GM23248 (cell line): ENCODE data around the gene SLC39A1. TPM values are rescaled to one million over a fixed set of nuclear protein-coding genes. Genes with fewer than 3 reads are reported as not detected.

Experiments used
- DNase-seq: peaks from one replicate; pipeline ENCODE4 v3.0.0-alpha.2; 2015
- H2AFZ ChIP-seq: fragments of 200-600 bp; sonication (generic); 2 replicates; pipeline ENCODE4 v1.6.1; 2016; ENCODE audit warnings: antibody characterized with exemption
- H3F3A ChIP-seq: fragments of 200-600 bp; sonication (generic); 2 replicates; pipeline ENCODE4 v1.6.1; 2016; ENCODE audit warnings: mild to moderate bottlenecking, antibody characterized with exemption, mixed run types; ENCODE audit not compliant: insufficient read depth
- H3K27ac ChIP-seq: fragments of 200-600 bp; sonication (generic); 2 replicates; pipeline ENCODE4 v1.5.1; 2016; ENCODE audit warnings: mild to moderate bottlenecking
- H3K27me3 ChIP-seq: fragments of 200-600 bp; sonication (generic); replicated peaks from 2 replicates; pipeline ENCODE4 v1.6.1; 2016; ENCODE audit warnings: mild to moderate bottlenecking; ENCODE audit not compliant: insufficient read depth
- H3K36me3 ChIP-seq: fragments of 200-600 bp; sonication (generic); 2 replicates; pipeline ENCODE4 v1.6.1; 2016; ENCODE audit warnings: low read depth, mild to moderate bottlenecking
- H3K4me1 ChIP-seq: fragments of 200-600 bp; sonication (generic); 2 replicates; pipeline ENCODE4 v1.6.1; 2016; ENCODE audit warnings: mild to moderate bottlenecking; ENCODE audit not compliant: insufficient read depth
- H3K4me2 ChIP-seq: fragments of 200-600 bp; sonication (generic); one replicate; pipeline ENCODE4 v1.6.1; 2016; ENCODE audit warnings: mild to moderate bottlenecking; ENCODE audit not compliant: unreplicated experiment
- H3K4me3 ChIP-seq: fragments of 200-600 bp; sonication (generic); 2 replicates; pipeline ENCODE4 v1.5.1; 2016; ENCODE audit warnings: mild to moderate bottlenecking
- H3K79me2 ChIP-seq: fragments of 200-600 bp; sonication (generic); 2 replicates; pipeline ENCODE4 v1.6.1; 2016; ENCODE audit warnings: mild to moderate bottlenecking; ENCODE audit not compliant: insufficient read depth
- H3K9ac ChIP-seq: fragments of 200-600 bp; sonication (generic); 2 replicates; pipeline ENCODE4 v1.6.1; 2016; ENCODE audit warnings: mild to moderate bottlenecking
- H3K9me2 ChIP-seq: fragments of 200-600 bp; sonication (generic); 2 replicates; pipeline ENCODE4 v1.6.1; 2016; ENCODE audit warnings: mixed run types, mild to moderate bottlenecking, moderate library complexity; ENCODE audit not compliant: insufficient read depth
- H3K9me3 ChIP-seq: fragments of 200-600 bp; sonication (generic); one replicate; pipeline ENCODE4 v1.6.1; 2017; ENCODE audit warnings: low read depth
- H4K20me1 ChIP-seq: fragments of 200-600 bp; sonication (generic); 2 replicates; pipeline ENCODE4 v1.6.0; 2016; ENCODE audit not compliant: insufficient read depth
- EZH2 ChIP-seq: fragments of 200-600 bp; sonication (generic); IDR thresholded peaks from 2 replicates; pipeline ENCODE4 v1.6.1; 2018; ENCODE audit warnings: antibody characterized with exemption, mild to moderate bottlenecking; ENCODE audit not compliant: insufficient read depth, poor library complexity, severe bottlenecking
- EZH2phosphoT487 ChIP-seq: fragments of 200-600 bp; sonication (generic); IDR thresholded peaks from 2 replicates; pipeline ENCODE4 v1.6.1; 2018; ENCODE audit warnings: antibody characterized with exemption, moderate library complexity, mild to moderate bottlenecking, low read depth; ENCODE audit not compliant: insufficient read depth
- WGBS, 2 experiments: methylation state at CpG; one replicate each; pipeline ENCODE4 v1.1.6; 2015 to 2017; ENCODE audit warnings: low lambda C conversion rate in 2 of 2, low coverage in 1 of 2; ENCODE audit errors: missing lambda C conversion rate in 2 of 2; 5-methylcytosine and 5-hydroxymethylcytosine counted together
- in situ Hi-C: fragments of 300-500 bp; cut with MboI; formaldehyde crosslinking; loops from 2 replicates; pipeline ENCODE4 v1.15.0; 2020
- polyA plus RNA-seq: library from polyadenylated mRNA; unstranded; fragments of >200 nt; fragmentation: Nextera tagmentation; extraction: Ambion mirVana; gene quantifications from 2 replicates; pipeline ENCODE4 v1.2.1, GENCODE V29; 2016
- total RNA-seq: library from RNA; depleted of rRNA; stranded (reverse); fragments of >200 nt; shearing (Covaris generic); gene quantifications from 2 replicates; pipeline ENCODE4 v1.2.3, GENCODE V29; 2014

The SLC39A1 gene
- total and polyA plus RNA-seq, 2 experiments from 2014 or later: 91.9 to 120 TPM

DNA sequence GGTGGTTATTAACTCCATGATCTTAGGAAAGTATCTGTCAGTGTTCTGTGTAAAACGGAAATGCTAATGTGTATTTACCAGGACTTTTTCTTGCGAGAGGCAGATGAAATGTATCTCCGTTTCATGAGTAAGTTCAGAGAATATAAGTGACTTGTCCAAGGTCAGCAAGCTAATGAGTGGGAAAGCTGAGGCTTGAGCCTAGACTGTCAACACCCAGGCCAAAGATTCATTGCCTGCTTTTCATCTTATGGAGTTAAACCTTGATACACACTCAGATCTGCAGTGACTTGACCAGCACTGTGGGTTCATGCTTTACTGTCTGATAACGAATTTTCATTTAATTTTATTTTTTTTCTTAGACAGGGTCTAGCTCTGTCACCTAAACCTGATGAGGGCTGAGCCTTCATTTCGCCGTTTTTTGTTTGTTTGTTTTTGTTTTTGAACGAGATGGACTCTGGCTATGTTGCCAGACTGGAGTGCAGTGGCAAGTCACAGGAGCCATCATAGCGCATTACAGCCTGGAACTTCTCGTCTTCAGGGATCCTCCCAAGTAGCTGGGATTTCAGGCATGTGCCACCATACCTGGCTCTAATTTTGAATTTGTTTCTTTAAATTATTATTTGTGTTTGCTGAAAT lies 15.1 kb upstream of the SLC39A1 start:
- peaks cover 45% of the 10 kb centered on the region for H3F3A ChIP-seq
- in situ Hi-C loops: no loop called here
- no peak for TF ChIP-seq EZH2phosphoT487
- no peak for TF ChIP-seq EZH2
- peak overlapping the region; percentile 95 for H3K4me2 ChIP-seq
- peak overlapping the region; percentile 92 for H3K9ac ChIP-seq
- peak overlapping the region; percentile 74 for H3K27ac ChIP-seq
- peak overlapping the region; percentile 90 for H2AFZ ChIP-seq
- WGBS, 2 experiments: 49 to 52% methylated on average over 9 of the region's 9 CpGs
- H3K36me3 ChIP-seq: peaks cover 32% of the 10 kb centered on the region
- H3K27me3 ChIP-seq: no peaks in the 10 kb centered on the region
- H3K79me2 ChIP-seq: peaks cover 51% of the 10 kb centered on the region
- peaks cover 17% of the 10 kb centered on the region for H3K4me1 ChIP-seq
- no peak for DNase-seq
- H3K9me3 ChIP-seq: no peaks in the 10 kb centered on the region
- H3K9me2 ChIP-seq: no peaks in the 10 kb centered on the region
- peak overlapping the region; percentile 84 for H3K4me3 ChIP-seq
- H4K20me1 ChIP-seq: no peaks in the 10 kb centered on the region

DNA sequence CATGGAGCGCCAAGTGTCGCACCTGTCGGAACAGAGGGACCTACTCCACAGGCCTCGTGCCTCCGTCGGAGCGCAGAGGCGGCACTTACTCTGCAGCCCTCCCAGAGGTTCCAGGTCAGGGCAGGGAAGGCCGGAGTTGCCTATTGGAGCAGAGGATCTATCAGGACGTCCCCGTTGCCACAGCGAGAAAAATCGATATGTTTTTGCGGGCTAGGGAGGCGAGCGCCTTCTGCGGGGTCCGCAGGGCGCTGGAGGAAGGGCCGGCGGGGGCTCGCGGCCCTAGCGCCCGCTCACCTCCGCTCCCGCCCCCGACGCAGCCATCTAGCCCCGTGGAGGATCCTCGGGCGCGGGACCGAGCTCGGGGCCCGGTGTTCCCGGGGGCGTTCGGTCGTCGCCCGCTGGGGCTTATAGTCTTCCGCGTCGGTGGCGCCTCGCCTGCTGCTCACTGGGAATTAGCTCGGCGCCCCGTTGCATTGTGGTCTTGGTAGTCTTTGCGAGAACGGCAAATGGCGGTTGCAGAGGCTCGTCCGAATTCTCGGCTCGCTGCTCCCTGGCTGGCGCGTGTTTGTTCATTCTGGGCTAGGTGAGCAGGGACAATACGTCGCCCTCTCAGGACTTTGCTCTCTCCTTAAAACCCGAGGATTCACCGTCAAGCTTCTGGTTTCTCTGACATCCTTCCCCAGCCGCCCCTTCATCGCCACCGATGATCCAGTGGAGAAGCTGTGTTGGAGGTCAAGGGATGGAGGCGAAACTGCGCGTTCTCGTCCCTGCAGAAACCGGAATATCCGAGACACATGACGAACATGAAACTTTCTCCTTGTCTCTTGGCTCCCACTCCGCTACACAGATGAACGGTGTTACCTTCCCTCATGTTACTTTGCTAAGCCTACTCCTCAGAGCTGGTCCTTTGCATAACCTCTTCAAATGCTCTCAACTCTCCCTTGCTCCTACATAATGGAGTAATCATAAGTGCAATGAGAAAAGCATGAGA lies 14.2 kb upstream of the SLC39A1 start, which contains the start of gene JTB:
Gene JTB (minus strand): TSS at position 425 of the 991 bp plus-strand sequence. CDS start 422 bp downstream, at position 3.
- 1 to 2% methylated on average over 58 to 75 of the region's 75 CpGs for WGBS, 2 experiments
- Histone ChIP-seq H3K9me2 (no peaks in the 10 kb centered on the region), H3F3A (peaks cover 41% of the 10 kb centered on the region), H3K36me3 (peaks cover 27% of the 10 kb centered on the region), H3K4me2 (peak within 1 kb of the TSS; percentile 95), H3K9me3 (no peaks in the 10 kb centered on the region), H2AFZ (peak within 1 kb of the TSS; percentile 90), H3K9ac (peak within 1 kb of the TSS; percentile 92), H3K4me1 (peaks cover 17% of the 10 kb centered on the region), H4K20me1 (no peaks in the 10 kb centered on the region), H3K27me3 (no peaks in the 10 kb centered on the region), H3K4me3 (peak within 1 kb of the TSS; percentile 84), H3K27ac (peak within 1 kb of the TSS; percentile 74), H3K79me2 (peaks cover 43% of the 10 kb centered on the region)
- in situ Hi-C loops: no loop called here
- peak; percentile 96 for DNase-seq
- TF ChIP-seq EZH2 (no peak), EZH2phosphoT487 (no peak)

DNA sequence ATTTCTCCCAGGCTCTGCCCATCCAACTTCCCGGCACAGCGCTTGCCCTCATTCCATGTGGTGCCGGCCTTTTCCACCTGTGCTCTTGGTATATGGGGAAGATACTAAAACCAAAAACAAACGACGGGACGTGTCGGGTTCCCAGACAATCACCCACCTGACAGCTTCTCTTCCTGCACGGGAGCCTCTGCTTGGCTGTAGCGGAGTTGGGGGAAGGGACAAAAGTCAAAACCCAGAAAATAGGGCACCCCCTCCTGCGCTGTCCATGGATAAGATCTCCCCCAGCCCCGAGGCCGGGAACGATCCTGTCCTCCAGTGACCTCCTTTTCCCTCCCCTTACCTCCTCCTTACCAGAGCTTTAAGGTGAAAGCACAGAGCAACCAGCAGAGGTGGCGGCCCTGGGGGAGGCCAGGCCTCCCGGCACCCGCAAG lies 13.5 kb upstream of the SLC39A1 start:
- Histone ChIP-seq H2AFZ (peak overlapping the region; percentile 90), H3K36me3 (peaks cover 27% of the 10 kb centered on the region), H3K27ac (peak overlapping the region; percentile 74), H3F3A (peaks cover 39% of the 10 kb centered on the region), H3K9me3 (no peaks in the 10 kb centered on the region), H3K4me2 (peak overlapping the region; percentile 82), H3K79me2 (peaks cover 36% of the 10 kb centered on the region), H4K20me1 (no peaks in the 10 kb centered on the region), H3K4me1 (peaks cover 17% of the 10 kb centered on the region), H3K27me3 (no peaks in the 10 kb centered on the region), H3K9ac (peak overlapping the region; percentile 92), H3K4me3 (peak overlapping the region; percentile 84), H3K9me2 (no peaks in the 10 kb centered on the region)
- 0 to 2% methylated on average over 16 of the region's 16 CpGs for WGBS, 2 experiments
- DNase-seq: no peak
- TF ChIP-seq EZH2 (no peak), EZH2phosphoT487 (no peak)
- in situ Hi-C loops: no loop called here

DNA sequence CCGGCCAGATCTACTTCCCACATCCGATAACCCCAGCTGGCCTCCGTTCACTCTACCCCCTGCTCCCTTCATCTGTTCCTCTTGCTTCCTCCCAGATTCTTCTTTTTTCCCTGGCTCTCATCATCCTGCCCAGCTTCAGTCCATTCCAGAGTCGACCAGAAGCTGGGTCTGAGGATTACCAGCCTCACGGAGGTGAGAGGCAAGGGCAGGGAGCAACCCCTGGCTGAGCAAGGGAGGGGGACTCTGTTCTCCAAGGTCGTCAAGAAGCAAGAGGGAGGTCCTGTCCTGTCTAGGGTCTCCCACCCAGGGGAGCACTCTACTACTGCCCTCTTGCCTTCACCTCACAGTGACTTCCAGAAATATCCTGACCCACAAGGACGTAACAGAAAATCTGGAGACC lies 10.2 kb upstream of the SLC39A1 start:
- no peak overlapping the region for H3K4me3 ChIP-seq
- H3K9me3 ChIP-seq: no peaks in the 10 kb centered on the region
- peaks cover 17% of the 10 kb centered on the region for H3K4me1 ChIP-seq
- H4K20me1 ChIP-seq: no peaks in the 10 kb centered on the region
- 71 to 72% methylated on average over 7 of the region's 7 CpGs for WGBS, 2 experiments
- H3K4me2 ChIP-seq: no peak overlapping the region
- H3K9ac ChIP-seq: no peak overlapping the region
- peaks cover 21% of the 10 kb centered on the region for H3K79me2 ChIP-seq
- no peak for DNase-seq
- no peak overlapping the region for H2AFZ ChIP-seq
- no peaks in the 10 kb centered on the region for H3K27me3 ChIP-seq
- H3F3A ChIP-seq: peaks cover 18% of the 10 kb centered on the region
- H3K9me2 ChIP-seq: no peaks in the 10 kb centered on the region
- H3K36me3 ChIP-seq: peaks cover 20% of the 10 kb centered on the region
- no peak overlapping the region for H3K27ac ChIP-seq
- TF ChIP-seq EZH2phosphoT487 (no peak), EZH2 (no peak)
- in situ Hi-C loops: no loop called here
